HG02943 (cell line): ENCODE measurements around the gene STX3.

ENCODE experiments used
- ATAC-seq: cut with Tn5 transposase; IDR thresholded peaks from one replicate; pipeline ENCODE4 v1.9.1; 2021; ENCODE audit warnings: mild to moderate bottlenecking, low read depth, moderate library complexity; ENCODE audit not compliant: unreplicated experiment

The STX3 gene

GRCh38 chr11:59754859-59755700, at the start of gene STX3:
STX3 (plus strand) TSS chr11:59755376; CDS start chr11:59755606, 230 bp downstream.
- ATAC-seq, result peak; percentile 57

DNA sequence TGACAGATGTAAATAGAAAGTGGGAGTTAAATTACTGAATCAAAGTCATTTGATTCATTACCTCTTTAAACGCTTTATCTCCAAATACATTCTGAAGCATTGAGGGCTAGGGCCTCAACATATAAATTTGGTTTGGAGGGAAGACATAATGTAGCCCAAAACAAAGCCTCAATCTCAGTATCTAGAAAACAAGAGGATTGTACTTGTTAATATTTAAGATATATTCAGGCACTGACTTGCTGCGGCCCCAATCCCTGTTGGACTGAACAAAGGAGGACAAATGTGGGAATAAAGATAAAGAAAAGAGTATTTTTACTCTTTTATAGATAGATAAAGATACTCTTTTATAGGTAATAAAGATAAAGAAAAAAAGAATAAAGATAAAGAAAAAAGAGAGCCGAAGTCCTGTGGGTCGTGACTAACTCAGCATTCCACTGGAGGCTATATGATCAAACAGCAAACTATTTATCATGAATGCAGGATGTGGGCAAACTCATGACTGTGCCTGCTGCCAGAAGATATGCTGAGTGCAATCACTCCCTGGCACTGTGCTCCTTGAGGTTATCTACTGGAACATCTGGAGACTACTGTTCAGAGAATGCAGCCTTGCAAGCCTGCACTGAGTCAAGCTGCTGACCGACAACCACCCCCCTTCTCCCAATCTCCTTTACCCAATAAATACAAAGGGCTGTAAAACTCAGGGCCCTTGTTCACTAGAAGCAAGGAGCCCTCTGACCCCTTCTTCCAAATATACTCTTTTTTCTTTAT, 48.5 kb upstream of the STX3 start:
- no peak for ATAC-seq

GRCh38 chr11:59707371-59707770, 47.8 kb upstream of the STX3 start:
- no peak for ATAC-seq

DNA sequence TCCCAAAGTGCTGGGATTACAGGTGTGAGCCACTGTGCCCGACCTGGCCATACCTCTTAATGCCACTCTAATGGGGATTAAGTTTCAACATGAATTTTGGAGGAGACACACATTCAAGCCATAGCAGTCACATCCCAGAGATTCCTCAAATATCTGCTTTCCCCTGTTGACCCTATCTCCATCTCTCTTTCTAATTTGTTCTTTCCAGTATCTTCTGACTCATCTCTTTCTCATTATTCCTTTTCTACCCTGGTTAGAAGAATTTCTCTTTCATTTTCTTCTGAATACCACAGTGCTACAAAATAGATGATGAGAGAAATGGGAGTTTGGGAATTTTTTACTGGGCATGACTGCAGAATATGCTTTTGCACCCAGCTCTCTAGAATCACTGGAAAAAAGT, 46.6 kb upstream of the STX3 start:
- ATAC-seq, result no peak

DNA sequence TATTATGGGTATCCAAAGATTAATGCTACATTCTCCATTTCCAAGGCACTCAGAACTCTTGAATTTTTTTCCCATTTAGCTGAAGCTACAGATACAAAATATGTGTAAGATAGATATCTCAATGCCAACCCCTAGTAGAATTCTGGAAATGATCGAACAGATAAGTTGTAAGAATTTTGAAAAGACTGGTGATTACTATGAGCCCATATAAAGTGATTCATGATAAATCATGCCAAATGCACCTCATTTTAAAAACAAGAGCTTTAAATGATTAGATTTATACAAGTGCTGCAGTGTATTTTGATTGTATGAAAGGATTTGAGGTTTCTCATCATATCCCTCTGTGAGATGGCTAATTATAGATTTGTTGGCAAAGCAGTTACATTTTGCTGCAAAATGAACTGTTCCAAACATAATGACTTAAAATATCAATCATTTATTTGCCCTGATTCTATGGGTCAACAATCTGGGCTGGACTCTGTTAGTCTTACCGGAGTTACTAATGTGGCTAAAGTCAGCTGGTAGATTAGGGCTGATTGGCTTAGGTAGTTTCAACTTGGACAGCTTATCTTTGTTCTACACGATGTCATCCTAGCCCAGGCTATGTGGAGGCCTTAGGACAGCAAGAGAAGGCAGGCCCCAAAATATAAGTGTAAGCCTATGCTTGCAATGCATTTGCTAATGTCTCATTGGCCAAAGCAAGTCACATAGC, 44.9 kb upstream of the STX3 start:
- no peak for ATAC-seq

DNA sequence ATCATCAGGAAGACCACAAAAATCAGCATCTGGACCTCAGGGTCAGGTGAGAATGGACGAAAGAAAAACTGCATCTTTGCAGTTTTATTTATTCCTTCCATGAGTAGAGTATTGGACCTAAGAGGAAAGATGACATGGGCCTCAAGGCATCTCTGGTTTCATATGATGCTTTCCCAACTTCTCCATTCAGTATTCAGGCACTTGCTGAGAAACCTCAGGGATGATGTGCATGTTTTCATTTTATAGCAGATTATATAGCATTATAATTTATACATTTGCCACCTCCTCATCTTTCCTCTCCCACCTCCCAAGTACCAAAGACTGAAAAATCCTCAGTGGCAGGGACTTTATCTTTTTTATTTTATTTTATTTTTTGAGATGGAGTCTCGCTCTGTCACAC, 41.4 kb upstream of the STX3 start, which contains the start of gene OR10V1:
TSS of gene OR10V1 (minus strand) at position 101 of the 400 bp plus-strand sequence. CDS start at position 101, 0 bp downstream.
- no peak for ATAC-seq

- no peak for ATAC-seq
Measured at GRCh38 chr11:59716051-59716450, 39.1 kb upstream of the STX3 start.

DNA sequence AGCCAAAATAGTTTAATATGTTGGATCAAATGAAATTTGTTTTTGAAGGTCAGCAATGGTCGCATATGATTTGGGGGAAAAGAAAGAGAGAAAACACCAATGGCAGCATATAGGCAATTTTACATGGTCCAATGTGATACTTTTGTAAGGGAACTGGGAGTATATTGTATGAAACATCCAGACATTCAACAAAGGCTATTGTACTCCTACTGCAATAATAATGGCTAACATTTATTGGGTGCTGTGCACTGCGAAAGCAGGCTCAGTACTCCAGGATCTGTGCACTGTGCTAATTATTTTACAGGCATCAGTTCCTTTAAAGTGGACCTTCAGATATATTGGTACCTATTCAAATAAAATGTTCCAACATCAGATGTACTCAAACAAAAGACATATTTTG, 35.6 kb upstream of the STX3 start:
- ATAC-seq, result no peak

- no peak for ATAC-seq
Measured at GRCh38 chr11:59724066-59724465, 31.1 kb upstream of the STX3 start.

GRCh38 chr11:59727426-59727825, 27.8 kb upstream of the STX3 start:
- no peak for ATAC-seq

DNA sequence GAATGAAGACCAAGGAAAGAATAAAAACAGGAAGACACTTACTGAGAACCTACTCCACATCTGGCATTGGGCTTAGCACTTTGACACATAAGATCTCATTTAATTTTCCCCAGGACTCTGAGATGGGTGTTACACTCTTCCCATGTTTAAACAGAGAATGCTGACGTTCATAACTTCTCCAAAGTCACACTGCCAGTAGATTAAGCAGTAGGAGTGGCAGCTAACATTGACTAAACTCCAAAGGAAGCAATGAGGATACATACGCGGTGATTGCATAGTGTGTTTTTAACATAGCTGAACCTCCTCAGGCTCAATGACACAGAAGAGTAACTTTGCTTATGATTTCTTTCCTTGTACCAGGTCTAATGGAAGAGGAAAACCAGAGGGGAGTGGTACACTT, 27.0 kb upstream of the STX3 start:
- no peak for ATAC-seq

GRCh38 chr11:59728913-59729312, 26.3 kb upstream of the STX3 start:
- ATAC-seq, result no peak

DNA sequence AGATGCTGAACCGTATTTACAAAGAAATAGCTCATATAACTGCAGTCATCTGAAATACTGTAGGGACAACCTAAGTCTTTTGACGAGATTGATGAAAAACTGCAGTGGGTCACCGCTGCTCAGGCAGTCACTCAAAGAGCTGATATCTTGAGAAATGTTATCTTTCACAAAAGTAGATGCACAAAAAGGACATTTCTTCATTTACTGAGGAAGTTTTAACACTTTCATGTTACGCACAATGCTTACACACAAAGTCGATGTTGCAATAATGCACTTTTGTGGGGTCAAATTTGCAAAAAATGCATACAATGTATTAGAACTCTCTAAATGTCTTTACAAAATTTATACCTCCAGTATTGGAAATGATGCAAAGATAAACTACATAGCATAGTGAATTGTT, 25.3 kb upstream of the STX3 start:
- no peak for ATAC-seq

GRCh38 chr11:59730896-59731565, 24.1 kb upstream of the STX3 start:
- no peak for ATAC-seq

DNA sequence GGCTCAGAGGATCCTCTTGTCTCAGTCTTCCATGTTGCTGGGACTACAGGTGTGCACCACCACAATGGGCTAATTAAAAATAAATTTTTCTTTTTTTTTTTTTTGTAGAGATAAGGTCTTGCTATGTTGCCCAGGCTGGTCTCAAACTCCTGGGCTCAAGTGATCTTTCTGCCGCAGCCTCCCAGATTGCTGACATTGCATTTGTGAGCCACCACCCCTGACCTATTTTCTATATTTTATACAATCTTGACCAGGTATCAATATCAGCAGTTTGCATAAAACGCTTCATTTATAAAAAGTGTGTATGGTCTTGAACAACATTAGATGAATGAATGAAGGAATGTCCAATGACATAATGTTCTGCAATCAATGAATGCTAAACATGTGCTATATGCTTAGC, 9.1 kb upstream of the STX3 start:
- ATAC-seq, result no peak

DNA sequence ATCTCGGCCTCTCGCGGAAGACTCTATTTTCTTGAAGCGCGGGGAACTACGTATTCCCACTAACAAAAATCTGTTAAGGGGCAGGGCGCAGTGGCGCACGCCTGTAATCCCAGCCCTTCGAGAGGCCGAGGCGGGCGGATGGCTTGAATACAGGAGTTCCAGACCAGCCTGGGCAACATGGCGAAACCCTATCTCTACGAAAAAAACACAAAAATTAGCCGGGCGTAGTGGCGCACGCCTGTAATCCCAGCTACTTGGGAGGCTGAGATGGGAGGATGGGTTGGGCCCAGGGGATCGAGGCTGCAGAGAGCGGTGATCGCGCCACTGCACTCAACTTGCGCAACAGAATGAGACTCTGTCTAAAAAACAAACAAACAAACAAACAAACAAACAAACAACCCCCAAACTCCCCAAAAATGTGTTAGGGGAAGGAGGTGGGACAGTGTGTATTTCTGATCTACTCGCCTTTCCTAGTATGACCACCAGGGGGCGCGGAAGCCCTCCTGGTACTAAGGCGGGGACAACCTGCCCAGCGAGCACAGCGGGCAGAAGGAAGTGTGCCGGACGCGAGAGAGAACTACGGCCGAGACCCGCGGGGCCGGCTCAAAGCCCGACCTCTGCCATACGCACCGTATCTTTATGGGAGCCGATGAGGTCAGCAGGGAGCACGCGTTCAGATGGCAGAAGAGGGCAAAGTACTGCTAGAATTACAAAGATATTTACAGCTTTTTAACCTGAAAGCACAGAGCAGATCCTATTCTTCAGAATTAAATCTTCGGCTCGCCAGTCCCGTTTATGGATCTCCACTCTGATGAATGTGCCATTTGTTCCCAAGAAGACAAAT, 1.3 kb upstream of the STX3 start:
- ATAC-seq, result peak; percentile 75

GRCh38 chr11:59754494-59754858, 700 bp upstream of the STX3 start:
- ATAC-seq, result no peak

GRCh38 chr11:59755701-59756557, 753 bp downstream of the STX3 start:
- no peak for ATAC-seq

DNA sequence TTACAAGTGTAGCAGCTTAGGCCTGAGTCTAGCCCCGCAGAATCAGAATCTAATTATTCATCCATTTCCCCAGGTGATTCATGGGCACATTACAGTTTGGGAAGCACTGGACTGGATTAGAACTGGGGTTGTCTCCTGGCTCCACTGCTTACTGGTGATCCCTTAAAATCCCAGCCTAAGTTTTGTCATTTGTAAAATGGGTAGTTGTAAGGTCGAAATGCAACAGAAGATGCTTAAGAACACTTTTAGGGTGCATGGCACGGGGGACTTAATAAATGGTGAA, 1.3 kb downstream of the STX3 start:
- ATAC-seq, result no peak
